Right lobe of liver (tissue), 4 donors: Measurements from ENCODE around the gene HECTD4.

Experiments
- CTCF ChIP-seq, 4 donors: fragments of 200-600 bp in 3 of 4; fragments of 450-650 bp in 1 of 4; IDR thresholded peaks; one replicate each; pipeline versions ENCODE4 v1.5.1 to v1.8.0; 2016 to 2022; ENCODE audit warnings: antibody characterized with exemption in 4 of 4, mild to moderate bottlenecking in 2 of 4
- POLR2A ChIP-seq: fragments of 450-650 bp; IDR thresholded peaks from one replicate; pipeline ENCODE4 v1.6.1; 2017; ENCODE audit warnings: antibody characterized with exemption, mild to moderate bottlenecking
- donor health status: DM: no; HTN: no; CAD: no.
- donor health status: DM: no; HTN: no; CAD: no.
- donor health status: DM: no; HTN: yes; CAD: no.

- TF ChIP-seq CTCF (IDR thresholded peaks at IDR 0.05) (peak in 2 of 4 donors; percentile 5), POLR2A (no peak)
Measured at GRCh38 chr12:112261559-112261958, 120.7 kb downstream of the HECTD4 start.
